Fibroblast of lung (primary cell): ENCODE results near the gene CAMTA1.

Source experiments
- CTCF ChIP-seq, 2 donors: IDR thresholded peaks in 1 of 2; conservative IDR thresholded peaks in 1 of 2; 1 replicate in 1 of 2; 2 replicates in 1 of 2; pipeline ENCODE4 v1.5.1; 2011 to 2012; ENCODE audit warnings: low read length in 2 of 2, control low read depth in 1 of 2, inconsistent platforms in 1 of 2, low read depth in 1 of 2, mild to moderate bottlenecking in 1 of 2
- EZH2 ChIP-seq: IDR thresholded peaks from 2 replicates; pipeline ENCODE4 v1.5.1; 2012; ENCODE audit warnings: low read length, control low read depth, mild to moderate bottlenecking; ENCODE audit errors: missing control alignments

- TF ChIP-seq CTCF (conservative IDR thresholded peaks at IDR 0.05 in 1 of 2, IDR thresholded peaks at IDR 0.05 in 1 of 2; ENCODE audit: low read depth in 1 of 2, low read length in 2 of 2) (no peak), EZH2 (no peak)
Observed at GRCh38 chr1:7678491-7679158, 893.4 kb downstream of the CAMTA1 start.
